SIG-M5 treated with dmso at 0.1 percent for 504 hours (cell line): ENCODE data around the gene ACTL7A.
"Not testable (repeated sequence)": the region's sequence is repeated elsewhere in the genome, so short reads cannot be mapped to it uniquely, and the experiment has no call there.

Experiments
- DNase-seq: peaks from one replicate; lab custom pipeline; 2025; ENCODE audit not compliant: unreplicated experiment; lab: John Stamatoyannopoulos, UW

The ACTL7A gene

GRCh38 chr9:108876425-108876824 lies 14.4 kb downstream of the ACTL7A start:
- DNase-seq = no peak

- no peak for DNase-seq
These were observed 15.5 kb downstream of the ACTL7A start for GRCh38 chr9:108877524-108877923.

GRCh38 chr9:108880738-108881316 lies 18.8 kb downstream of the ACTL7A start:
- no peak for DNase-seq

- no peak for DNase-seq
These were observed 20.2 kb downstream of the ACTL7A start for GRCh38 chr9:108882052-108882888.

GRCh38 chr9:108883085-108883484 lies 21.0 kb downstream of the ACTL7A start:
- DNase-seq = no peak

GRCh38 chr9:108884701-108885100 lies 22.6 kb downstream of the ACTL7A start:
- no peak for DNase-seq

- peak; percentile 74 for DNase-seq
These were observed 23.7 kb downstream of the ACTL7A start for GRCh38 chr9:108885643-108886348.

GRCh38 chr9:108886594-108887271 lies 24.7 kb downstream of the ACTL7A start:
- DNase-seq = not testable (repeated sequence)

GRCh38 chr9:108889649-108890067 lies 27.6 kb downstream of the ACTL7A start:
- peak; percentile 20 for DNase-seq

GRCh38 chr9:108894225-108894997 lies 32.3 kb downstream of the ACTL7A start:
- DNase-seq = no peak

- no peak for DNase-seq
These were observed 35.4 kb downstream of the ACTL7A start for GRCh38 chr9:108897324-108898096.

- not testable (repeated sequence) for DNase-seq
These were observed 37.1 kb downstream of the ACTL7A start for GRCh38 chr9:108899023-108899695.

GRCh38 chr9:108900176-108900575 lies 38.1 kb downstream of the ACTL7A start:
- DNase-seq = no peak

- DNase-seq = no peak
These were observed 41.5 kb downstream of the ACTL7A start for GRCh38 chr9:108903420-108904103.

- no peak for DNase-seq
These were observed 42.1 kb downstream of the ACTL7A start for GRCh38 chr9:108904161-108904560.

GRCh38 chr9:108905494-108905893 lies 43.4 kb downstream of the ACTL7A start:
- no peak for DNase-seq

- DNase-seq = no peak
These were observed 48.3 kb downstream of the ACTL7A start for GRCh38 chr9:108910402-108910801.

GRCh38 chr9:108910914-108911313 lies 48.8 kb downstream of the ACTL7A start:
- no peak for DNase-seq

- DNase-seq = no peak
These were observed 49.8 kb downstream of the ACTL7A start for GRCh38 chr9:108911820-108912219.
